ENCODE results near the gene FASN. TPM values are rescaled to one million over a fixed set of nuclear protein-coding genes. Genes with fewer than 3 reads are reported as not detected.
A peak's percentile ranks its signal among the peaks of the same experiment; 100 is the strongest.

Gene FASN
- polyA plus RNA-seq, 2 of the 4 experiments (the other 2 are of a cell fraction), result 12.9 to 169 TPM

DNA sequence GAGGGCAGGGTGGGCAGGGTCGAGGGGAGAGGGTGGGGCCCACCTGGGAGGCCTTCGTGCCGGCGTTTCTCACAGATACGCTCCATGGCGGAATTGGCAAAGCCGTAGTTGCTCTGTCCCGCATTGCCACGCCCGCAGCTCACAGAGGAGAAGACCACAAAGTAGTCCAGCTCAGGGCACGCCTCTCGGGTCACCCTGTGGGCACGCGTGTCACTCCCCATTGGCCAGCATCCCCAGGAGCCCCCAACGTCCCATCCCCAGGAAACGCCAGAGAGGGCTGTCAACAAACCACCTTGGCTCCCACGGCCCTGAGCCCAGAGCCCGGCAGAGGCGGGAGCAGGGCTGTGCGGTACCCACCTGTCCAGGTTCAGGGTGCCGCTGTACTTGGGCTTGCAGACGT, 16.1 kb downstream of the FASN start (continued):
- TF ChIP-seq, protein P1, sequence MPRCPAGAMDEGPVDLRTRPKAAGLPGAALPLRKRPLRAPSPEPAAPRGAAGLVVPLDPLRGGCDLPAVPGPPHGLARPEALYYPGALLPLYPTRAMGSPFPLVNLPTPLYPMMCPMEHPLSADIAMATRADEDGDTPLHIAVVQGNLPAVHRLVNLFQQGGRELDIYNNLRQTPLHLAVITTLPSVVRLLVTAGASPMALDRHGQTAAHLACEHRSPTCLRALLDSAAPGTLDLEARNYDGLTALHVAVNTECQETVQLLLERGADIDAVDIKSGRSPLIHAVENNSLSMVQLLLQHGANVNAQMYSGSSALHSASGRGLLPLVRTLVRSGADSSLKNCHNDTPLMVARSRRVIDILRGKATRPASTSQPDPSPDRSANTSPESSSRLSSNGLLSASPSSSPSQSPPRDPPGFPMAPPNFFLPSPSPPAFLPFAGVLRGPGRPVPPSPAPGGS (IDR thresholded peaks at IDR 0.05), result no peak

DNA sequence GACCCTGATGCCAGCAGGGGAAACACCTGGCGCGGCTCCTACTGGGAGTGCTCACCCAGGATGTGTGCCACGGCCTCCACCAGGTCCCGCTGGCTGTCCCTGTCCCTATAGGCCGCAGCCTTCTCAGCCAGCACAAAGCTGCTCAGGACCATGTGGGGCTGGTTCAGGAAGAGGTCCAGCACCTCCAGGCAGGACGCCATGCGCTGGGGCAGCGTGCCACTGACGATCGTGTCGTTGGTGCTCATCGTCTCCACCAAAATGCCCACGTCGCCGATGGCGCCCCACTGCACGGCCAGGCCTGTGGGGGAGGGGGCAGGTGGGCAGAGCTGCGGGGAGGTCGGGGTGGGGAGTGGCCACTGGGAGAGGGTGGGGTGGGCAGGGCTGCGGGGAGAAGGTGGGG, 16.5 kb downstream of the FASN start:
- ChIA-PET CTCF (interaction anchor here (0.8 to 3.4 kb wide), 5 partner anchors 15 to 51 kb away, joined by 3 to 21 read pairs (median 3); partner anchors contain the start of gene RAC3), POLR2A (interaction anchor here (0.6 kb wide), 1 partner anchor 11 kb away, joined by 7 read pairs; no protein-coding TSS in a partner anchor)
- DNase-seq (ENCODE audit: low read depth in 1 of 2, low spot score in 1 of 2) (no peak), FAIRE-seq (no peak), ATAC-seq (no peak)
- H3K27ac ChIP-seq, result no peak overlapping the region
- TF ChIP-seq ESRRA (IDR thresholded peaks at IDR 0.05; ENCODE audit: borderline replicate concordance, low read length) (no peak), SREBF2 (IDR thresholded peaks at IDR 0.05) (no peak), ZNF302 (CRISPR knock-in tag; IDR thresholded peaks at IDR 0.05) (no peak), JUNB (IDR thresholded peaks at IDR 0.05) (no peak), ZFP36 (IDR thresholded peaks at IDR 0.05; ENCODE audit: borderline replicate concordance, partially characterized antibody) (no peak)
- TF ChIP-seq, protein P2, sequence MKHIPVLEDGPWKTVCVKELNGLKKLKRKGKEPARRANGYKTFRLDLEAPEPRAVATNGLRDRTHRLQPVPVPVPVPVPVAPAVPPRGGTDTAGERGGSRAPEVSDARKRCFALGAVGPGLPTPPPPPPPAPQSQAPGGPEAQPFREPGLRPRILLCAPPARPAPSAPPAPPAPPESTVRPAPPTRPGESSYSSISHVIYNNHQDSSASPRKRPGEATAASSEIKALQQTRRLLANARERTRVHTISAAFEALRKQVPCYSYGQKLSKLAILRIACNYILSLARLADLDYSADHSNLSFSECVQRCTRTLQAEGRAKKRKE (CRISPR knock-in tag; IDR thresholded peaks at IDR 0.05; ENCODE audit: low read depth), result no peak
- no peaks in the 10 kb centered on the region for H3K9me3 ChIP-seq
- no peak overlapping the region for H3K4me3 ChIP-seq
- no peak overlapping the region for H3K4me2 ChIP-seq
- WGBS (ENCODE audit: missing lambda C conversion rate), result 96% methylated on average over 13 of the region's 20 CpGs
- H3K4me1 ChIP-seq, result no peaks in the 10 kb centered on the region

DNA sequence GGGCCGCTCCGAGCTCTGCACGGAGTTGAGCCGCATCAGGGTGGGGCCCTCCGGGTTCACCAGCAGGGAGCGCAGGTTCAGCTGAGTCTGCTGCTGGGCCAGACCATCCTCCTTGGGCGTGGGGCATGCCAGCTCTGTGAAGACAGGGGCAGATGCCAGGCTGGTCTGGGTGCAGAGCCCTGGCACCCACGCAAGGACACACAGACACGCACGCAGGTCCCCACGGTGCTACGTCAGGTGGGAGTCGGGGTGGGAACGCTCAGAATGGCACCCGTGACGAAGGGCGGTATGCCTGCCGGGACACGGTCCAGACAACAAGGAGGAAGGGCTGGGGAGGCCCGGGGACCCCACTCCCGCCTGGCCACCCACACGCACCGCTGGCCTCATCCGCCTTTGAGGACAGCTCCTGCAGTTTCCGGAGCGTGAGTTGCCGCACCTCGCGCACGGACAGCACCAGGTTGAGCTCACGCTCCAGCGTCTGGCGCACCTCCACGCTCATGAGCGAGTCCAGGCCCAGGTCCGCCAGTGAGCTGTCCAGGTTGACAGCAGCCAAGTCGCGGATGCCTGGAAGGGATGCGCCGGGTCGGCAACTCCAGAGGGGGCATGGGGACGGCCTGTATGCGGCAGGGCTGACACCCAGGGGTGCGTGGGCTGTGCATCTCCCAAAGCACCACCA, 17.1 kb downstream of the FASN start:
- CTCF ChIA-PET, result interaction anchor here (0.7 to 3.4 kb wide), 8 partner anchors 8 to 61 kb away, joined by 3 to 21 read pairs (median 3); partner anchors contain the start of genes DCXR, FASN and RAC3
- WGBS (ENCODE audit: missing lambda C conversion rate), result 95% methylated on average over 43 of the region's 44 CpGs
- Histone ChIP-seq H3K4me3 (no peak overlapping the region), H3K4me1 (no peaks in the 10 kb centered on the region), H3K4me2 (no peak overlapping the region), H3K9me3 (no peaks in the 10 kb centered on the region), H3K27ac (no peak overlapping the region)
- no peak for FAIRE-seq
- TF ChIP-seq, protein P1 (IDR thresholded peaks at IDR 0.05), result no peak
- no peak for TF ChIP-seq ZFP36 (IDR thresholded peaks at IDR 0.05; ENCODE audit: borderline replicate concordance, partially characterized antibody)
- no peak for TF ChIP-seq RNF2 (IDR thresholded peaks at IDR 0.05; ENCODE audit: borderline replicate concordance, low read depth)
- TF ChIP-seq HOXA7 (CRISPR knock-in tag; IDR thresholded peaks at IDR 0.05), result no peak
- no peak for TF ChIP-seq SREBF2 (IDR thresholded peaks at IDR 0.05)
- no peak for TF ChIP-seq TFCP2L1 (CRISPR knock-in tag; IDR thresholded peaks at IDR 0.05)
- TF ChIP-seq MYC (IDR thresholded peaks at IDR 0.05; ENCODE audit: borderline replicate concordance, low read length), result no peak
- no peak for TF ChIP-seq NR3C1 (IDR thresholded peaks at IDR 0.05)
- DNase-seq (ENCODE audit: low read depth in 1 of 2, low spot score in 1 of 2), result no peak
- peak; percentile 0 to 1; a peak in 1 of 6 replicates for ATAC-seq
- POLR2A ChIA-PET, result interaction anchor here (0.9 kb wide), 1 partner anchor 18 kb away, joined by 3 read pairs; no protein-coding TSS in a partner anchor

DNA sequence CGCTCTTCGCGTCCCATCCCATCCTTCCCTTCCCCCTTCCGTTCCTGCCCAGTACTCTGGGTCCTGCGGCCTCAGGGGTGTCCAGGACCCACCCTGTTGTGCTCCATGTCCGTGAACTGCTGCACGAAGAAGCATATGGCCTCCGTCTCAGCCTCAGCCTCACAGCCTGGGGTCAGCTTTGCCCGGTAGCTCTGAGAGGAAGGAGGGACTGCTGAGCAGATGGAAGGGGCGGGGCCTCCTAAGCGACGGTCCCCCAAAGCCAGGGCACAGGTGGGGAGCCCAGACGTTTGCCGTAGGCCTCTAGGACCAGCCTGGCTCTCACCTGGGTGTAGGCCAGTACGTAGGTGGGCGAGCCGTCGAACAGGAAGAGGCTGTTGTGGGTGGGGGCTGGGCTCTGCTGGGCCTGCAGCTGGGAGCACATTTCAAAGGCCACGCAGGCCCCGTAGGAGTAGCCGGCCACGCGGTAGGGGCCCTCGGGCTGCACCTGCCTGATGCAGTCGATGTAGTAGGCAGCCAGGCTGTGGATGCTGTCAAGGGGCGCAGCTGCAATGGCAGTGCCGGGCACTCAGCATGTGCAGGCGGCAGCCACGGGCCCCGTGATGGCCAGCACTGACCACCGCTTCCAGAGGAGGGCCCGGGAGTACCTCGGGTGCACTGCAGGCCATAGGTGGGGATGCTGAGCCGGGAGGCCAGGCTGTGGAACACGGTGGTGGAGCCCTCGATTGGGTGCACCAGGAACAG, 17.8 kb downstream of the FASN start:
- DNase-seq (ENCODE audit: low read depth in 1 of 2, low spot score in 1 of 2) (no peak), FAIRE-seq (no peak), ATAC-seq (peak in 1 of 2 experiments; percentile 0; a peak in 1 of 6 replicates)
- H3K4me1 ChIP-seq, result no peaks in the 10 kb centered on the region
- CTCF ChIA-PET, result interaction anchor here (0.7 to 3.4 kb wide), 8 partner anchors 9 to 121 kb away, joined by 3 to 21 read pairs (median 3); partner anchors contain the start of genes DCXR, FASN and RAC3
- H3K4me3 ChIP-seq, result no peak overlapping the region
- TF ChIP-seq HOXB5 (CRISPR knock-in tag; IDR thresholded peaks at IDR 0.05) (no peak), JUN (IDR thresholded peaks at IDR 0.05) (peak in 1 of 2 experiments; percentile 29; a peak in 1 of 5 replicates)
- 94% methylated on average over 36 of the region's 36 CpGs for WGBS (ENCODE audit: missing lambda C conversion rate)
- no peak overlapping the region for H3K27ac ChIP-seq
- POLR2A ChIA-PET, result interaction anchor here (0.9 kb wide), 1 partner anchor 18 kb away, joined by 3 read pairs; no protein-coding TSS in a partner anchor
- no peaks in the 10 kb centered on the region for H3K9me3 ChIP-seq
- no peak overlapping the region for H3K4me2 ChIP-seq

Data from A549 (cell line).